ENCODE data around the gene KXD1.
A peak's percentile ranks its signal among the peaks of the same experiment; 100 is the strongest.
"Not testable (repeated sequence)": the region's sequence is repeated elsewhere in the genome, so short reads cannot be mapped to it uniquely, and the experiment has no call there.

KXD1 gene

DNA sequence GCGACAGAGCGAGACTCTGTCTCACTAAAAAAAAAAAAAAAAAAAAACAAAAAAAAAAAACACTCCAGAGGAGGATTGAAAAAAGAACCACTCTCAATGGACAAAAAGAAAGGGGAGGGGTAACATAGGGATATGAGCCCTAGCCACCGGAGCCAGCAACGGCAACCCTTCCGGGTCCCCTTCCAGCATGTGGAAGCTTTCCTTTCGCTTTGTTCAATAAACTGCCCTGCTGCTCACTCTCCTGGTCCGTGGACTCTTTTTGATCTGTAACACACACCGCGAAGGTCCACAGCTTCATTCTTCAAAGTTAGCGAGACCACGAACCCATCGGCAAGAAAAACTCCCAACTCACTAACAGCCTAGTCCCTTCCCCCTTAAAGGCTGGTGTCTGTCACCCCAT is 29.9 kb downstream of the KXD1 start:
- no peak for DNase-seq

DNA sequence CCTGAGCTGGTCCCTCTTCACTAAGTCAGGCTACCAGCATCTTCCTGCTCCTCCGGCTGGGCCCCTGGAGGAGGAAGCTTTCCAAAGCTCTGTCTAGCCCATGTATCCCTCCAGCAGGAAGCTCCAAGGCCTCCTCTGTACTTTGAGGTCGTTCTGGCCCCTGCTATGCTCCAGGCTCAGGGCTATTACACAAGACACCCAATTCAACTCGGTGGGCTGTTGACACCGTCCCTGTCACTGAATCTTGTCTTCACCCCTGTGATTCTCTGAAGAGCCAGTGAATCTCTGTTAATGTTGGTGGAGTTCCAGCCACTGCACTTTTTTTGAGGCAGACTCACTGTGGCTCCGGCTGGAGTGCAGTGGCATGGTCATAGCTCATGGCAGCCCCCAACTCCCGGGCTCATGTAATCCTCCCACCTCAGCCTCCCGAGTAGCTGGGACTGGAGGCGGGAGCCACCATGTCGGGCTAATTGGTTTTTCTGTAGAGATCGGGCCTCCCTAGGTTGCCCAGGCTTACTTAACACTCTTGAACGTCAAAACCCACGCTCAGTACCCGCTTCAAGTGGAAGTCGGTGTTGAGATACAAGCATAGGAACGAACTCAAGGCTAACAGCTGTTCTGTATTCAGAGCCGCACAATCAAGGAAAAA is 30.4 kb downstream of the KXD1 start:
- no peak for DNase-seq

DNA sequence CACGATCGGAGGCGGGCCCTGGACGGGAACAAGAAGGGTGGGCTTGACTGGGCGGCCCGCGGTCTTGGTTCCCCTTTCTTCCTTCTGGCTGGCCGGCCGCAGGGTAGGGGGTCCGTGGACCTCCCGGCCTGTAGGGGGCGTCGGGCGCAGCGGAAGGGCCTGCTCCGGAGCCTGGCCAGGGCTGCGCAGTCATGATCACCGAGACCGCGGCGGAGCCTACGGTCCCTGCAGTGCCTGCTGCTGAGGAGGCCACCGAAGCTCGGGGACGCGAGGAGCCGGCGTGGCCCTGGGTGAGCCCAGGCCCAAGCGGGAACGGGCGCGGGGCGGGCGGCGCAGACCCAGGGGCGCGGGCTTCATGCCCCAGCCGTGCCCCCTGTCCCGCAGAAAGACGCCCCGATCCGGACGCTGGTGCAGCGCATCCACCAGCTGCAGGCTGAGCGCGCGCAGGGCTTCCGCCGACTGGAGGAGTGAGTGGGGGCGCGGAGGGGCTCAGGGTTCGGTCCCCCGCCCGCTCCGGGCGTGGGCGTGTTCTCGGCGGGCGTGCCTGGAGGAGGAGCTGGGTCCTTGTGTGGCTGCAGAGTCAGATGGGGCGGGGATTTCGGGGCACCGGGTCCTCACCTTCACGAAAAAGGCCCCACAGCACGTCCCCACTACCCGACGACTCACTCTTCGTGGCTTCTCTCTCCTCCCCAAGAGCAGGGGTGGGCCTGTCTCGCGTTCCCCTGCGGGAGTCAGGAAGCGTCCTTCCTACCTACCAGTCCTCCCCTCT is 31.1 kb downstream of the KXD1 start, which contains the start of gene REX1BD:
TSS of gene REX1BD (plus strand) at position 188 of the 769 bp plus-strand sequence. CDS start at position 192, 4 bp downstream.
- peak; percentile 94 for DNase-seq

DNA sequence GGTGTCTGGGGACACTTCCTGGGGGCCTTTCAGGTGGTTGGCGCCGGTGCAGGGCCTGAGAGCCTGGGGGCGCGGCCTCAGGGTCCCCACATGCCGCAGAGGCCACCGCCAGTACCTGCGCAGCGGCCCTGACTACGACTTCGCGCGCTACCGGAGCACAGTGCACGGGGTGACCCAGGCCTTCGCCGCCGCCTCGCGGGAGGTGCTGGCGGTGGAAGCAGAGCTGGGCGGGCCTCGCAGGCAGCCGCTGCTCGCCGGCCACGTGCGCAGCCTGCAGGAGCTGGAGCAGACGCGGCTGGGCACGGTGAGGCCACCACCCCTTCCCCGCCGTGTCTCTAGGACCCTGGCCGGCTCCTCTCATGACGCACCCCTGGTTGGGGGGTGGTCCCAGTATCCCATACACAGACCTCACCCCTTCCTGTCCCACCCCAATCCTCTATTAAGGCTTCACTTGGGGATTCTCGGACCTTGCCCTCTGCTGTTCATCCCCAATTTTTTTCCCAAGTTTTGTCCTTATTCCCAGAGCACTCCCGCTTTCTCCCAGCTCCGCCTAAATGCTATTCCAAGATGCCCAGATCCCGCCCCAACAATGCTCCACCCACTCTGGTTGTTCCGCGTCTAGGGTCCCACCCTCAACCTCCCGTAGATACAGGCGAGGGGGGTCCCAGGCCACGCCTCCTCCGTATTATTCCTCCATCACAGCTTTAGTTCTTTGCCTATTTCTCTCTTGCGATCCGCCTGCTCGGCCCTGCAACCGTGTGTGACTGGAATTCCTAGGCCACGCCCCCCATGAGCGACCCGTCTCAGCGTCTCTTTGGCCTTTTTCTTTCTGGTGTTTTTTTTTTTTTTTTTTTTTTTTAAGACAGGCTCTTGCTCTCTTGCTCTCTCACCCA is 32.0 kb downstream of the KXD1 start:
- DNase-seq: peak; percentile 85

DNA sequence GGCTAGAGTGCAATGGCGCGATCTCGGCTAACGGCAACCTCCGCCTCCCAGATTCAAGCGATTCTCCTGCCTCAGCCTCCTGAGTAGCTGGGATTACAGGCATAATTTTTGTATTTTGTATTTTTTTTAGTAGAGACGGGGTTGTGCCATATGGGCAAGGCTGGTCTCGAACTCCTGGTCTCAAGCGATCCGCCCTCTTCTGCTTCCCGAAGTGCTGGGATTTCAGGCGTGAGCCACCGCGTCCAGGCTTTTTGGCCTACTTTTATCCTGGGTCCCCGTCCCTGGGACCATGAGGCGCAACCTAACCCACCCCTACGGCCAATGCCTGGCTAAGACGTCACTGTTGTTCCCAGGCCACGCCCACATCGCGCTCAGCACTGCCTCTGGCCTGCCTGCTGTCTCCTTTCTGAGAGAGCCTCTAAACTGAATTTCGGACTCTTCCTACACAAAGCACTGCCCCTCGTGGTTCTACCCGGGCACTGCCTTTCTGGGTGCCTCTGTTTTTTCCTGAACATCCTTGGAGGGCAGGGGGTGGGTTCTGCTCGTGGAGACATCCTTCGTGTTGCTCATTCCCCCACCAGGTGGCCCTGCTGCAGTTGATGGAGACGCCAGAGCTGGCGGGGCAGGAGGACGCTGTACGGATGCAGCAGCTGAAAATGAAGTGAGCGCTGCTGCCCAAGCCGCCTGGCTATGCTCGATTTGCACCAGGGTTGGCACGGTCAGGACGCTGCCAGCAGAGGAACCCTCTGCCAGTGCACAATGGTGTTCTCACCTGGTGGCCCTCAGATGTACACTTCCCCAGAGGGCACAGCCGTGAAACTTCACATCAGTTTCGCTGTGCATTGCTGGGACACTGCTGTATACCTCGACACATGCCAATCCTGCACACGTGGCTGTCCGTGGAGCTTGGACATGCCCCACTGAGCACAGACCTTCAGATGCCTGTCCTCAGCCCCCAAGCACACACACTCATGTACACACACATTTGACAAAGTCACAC is 32.9 kb downstream of the KXD1 start:
- no peak for DNase-seq

DNA sequence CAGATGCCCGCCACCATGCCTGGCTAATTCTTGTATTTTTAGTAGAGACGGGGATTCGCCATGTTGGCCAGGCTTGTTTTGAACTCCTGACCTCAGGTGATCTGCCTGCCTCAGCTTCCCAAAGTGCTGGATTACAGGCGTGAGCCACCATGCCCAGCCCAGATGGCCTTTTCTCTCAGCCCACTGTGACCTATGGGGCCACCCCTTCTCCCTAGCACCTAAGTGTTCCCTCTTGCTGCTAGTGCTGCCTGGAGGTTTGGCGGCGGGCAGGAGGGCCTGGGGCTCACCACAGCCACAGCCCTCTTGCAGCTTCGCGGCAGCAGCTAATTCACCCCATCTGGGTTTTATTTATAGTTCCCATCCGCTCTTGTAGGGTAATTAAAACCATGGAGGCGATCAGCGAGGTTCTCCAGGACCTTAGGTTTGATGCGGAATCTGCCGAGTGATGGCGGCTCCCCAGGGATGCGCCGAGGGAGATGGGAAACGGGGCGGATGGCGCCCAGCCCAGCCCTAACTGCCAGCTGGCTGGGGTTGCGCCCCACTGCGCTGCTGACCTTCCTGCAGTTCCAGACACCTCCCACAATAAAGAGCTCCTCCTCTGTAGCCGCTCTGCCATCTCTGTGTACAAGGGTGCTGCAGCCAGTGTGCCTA is 34.2 kb downstream of the KXD1 start:
- no peak for DNase-seq

DNA sequence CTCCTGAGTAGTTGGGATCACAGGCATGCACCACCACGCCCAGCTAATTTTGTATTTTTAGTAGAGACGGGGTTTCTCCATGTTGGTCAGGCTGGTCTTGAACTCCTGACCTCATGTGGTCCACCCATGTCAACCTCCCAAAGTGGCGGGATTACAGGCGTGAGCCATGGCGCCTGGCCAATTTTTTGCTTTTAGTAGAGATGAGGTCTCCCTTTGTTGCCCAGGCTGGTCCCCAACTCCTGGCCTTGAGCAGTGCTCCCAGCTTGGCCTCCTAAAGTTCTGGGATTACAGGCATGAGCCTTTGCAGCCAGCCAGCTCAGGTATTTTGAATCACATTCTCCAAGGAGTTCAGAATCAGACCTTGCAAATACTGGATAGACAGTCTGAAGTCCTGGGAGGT is 35.1 kb downstream of the KXD1 start:
- peak; percentile 47 for DNase-seq

DNA sequence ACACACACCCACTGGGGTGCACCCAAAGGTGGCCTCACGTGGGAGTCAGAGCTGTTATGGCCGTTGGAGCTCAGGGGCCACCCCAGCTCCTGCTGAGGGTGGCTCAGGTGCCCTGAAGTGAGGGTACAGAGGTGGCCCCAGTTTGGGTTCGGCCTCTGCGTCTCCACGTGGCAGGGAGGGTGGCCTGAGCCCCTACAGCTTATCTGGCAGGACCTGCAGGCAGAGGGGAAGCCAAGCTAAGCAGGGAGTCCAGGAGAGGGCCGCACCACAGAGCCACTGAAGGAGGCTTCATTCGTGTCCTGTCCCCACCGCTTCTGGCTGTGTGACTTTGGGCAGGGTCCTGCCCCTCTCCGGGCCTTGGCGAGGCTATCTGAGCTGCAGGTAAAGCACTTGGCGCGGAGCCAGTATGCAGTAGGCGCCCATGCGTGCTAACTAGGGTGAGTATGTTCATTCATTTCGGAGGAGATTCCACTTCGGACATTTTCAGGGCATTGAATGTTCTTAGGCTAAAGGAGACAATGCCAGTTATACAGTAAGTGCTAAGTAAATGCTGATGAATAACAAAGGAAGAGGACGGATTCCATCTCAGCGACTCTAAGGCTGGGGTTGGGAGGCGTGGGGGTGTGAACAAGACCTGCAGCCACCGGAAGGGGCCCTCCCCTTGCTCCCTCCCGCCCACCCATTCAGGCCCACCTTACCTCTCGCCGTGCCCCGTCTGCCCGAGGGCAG is 35.9 kb downstream of the KXD1 start:
- DNase-seq: no peak

DNA sequence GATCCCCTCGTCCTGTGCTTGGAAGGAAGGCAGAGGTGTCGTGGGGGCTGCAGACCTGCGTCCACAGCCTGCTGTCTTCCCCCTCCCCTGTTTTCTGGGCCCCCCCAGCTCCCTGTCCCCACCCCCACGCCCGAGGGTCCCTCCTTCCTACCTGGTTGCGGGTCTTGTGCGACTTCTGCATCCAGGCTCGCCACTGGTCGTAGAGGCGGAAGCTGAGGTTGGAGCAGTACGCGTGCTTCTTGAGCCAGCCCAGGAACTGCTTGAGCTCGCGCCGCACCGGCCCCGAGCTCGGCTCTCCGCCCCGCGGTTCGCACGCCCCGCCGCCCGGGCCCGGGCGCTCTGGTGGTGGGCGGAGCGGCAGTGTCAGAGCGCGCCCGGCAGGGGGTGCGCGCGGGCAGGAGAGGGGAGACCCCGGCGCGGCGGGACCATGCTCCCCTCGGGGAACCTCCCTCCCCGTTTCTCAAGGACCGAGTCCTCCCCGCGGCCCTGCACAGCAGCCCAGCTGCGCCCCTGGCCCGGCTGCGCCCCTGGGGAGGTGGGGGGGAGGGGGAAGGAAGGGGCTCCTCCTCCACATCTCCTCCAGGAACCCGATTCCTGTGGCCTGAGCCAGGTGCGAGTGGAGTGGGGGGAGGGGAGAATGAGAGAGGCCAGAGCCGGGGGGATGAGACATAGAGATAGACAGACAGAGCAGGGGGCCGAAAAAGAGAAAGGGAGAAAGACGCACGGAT is 36.6 kb downstream of the KXD1 start:
- peak; percentile 91 for DNase-seq

DNA sequence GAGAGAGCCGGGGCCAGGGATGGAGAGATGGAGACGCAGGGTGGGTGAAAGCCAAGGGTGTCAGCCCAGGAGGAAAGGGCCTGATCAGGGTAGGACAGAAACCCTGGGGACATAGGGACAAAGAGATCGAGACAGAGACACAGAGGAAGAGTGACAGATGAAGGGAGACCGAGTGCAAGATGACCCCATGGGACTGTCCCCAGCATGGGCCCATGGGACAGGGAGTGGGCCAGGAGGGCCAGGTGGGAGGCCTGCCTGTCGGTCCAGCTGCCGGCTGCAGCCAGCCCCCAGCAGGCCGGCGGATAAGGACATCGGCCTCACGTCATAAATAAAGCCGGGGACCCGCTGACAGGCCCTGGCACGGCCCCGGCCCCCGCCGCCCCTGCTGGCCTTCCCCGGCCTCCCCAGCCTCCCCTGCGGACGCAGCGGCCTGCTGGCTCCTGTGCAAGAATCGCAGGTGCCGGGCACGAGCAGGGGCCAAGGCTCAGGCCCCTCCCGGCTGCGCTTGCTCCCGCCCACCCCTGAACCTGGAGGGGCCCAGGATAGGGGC is 37.2 kb downstream of the KXD1 start:
- DNase-seq: no peak

DNA sequence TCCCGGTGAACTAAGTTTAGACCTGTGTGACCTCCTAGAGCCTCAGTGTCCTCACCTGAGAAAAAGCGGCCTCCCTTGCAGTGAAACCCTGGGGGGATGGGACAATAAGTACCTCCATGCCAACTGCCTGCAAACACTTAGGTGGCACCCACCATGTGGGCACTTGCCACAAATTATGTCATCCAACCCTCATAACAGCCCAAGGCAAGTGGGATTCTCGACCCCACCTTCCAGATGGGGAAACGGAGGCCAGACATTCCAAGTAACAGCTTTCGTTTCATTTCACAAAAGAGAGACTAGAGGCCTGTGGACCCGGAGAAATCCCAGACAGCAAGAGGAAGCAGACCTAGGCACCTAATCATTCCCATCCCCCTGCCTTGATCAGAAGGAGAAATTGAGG is 37.8 kb downstream of the KXD1 start:
- DNase-seq: no peak

DNA sequence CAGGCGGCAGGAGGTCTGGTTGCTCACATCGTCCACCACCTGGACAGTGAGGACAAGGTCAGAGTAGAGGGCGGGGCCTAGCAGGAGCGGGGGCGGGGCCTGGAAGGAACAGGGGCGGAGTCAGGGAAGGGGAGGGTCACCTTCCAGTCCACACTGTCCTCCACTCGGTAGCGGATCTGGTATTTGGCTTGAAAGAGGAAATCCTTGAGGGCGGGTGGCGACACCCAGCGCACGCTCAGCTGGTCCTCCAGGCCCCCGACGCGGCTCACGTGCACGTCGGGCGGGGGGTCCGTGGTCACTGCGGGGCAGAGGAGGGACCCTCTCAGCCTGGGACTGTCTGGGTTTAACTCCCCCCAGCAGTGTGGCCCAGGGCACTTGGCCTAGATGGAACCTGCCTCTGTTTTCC is 39.1 kb downstream of the KXD1 start:
- DNase-seq: no peak

DNA sequence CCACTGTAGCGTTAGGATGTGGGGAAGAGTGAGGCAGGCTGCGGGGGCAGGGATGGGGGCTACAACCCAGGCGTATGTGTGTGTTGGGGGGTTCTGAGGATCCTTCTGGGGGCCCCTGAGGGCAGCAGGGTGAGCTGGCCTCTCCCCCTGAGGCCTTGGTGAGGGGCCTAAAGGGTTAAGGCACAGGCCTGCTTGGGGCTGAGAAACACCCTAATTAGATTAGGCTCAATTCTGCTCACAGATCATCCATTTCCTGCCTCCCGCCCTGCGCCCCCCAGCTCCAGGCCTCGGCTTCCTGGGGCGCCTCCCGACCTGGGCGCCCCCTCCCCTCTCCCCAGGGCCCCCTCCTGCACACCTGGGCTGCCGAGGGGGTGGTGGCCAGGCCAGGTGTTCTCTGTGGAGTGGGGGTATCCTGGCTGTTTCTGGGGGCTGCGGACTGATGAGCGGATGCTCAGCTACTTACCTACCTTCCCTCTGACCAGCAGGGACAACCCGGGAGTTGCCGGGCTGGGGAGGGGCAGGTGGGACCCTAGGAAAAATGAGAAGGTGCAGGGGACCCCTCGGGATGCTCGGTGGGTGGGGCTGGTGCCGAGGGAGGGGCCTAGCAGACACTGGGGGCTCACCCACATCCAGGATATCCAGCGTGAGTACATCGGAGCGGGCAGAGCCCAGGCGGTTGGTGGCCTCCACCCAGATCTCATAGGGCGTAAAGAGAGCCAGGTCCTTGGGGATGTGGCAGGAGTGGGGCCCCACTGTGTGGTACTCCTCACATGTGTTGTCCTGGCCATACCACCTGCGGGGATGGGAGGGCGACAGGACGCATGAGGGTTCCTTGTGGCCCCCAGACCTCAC is 40.4 kb downstream of the KXD1 start:
- DNase-seq: no peak

DNA sequence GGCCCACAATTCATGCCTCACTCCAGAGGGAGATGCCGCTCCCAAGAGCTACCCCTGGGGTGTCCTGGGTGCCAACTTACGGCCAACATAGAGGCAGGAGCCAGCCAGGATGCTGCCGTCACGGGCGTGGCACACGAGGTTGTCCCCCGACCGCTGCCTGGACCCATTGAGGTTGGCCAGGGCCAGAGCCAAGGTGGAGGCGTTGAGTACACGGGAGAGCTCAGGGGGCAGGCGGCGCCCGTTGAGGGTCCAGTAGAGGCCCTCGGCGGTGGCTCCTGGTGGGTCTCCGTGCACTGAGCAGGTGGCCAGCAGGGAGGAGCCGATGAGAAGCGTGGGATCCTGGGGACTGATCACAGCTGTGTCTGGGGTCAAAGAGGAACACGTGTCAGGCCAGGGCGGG is 41.8 kb downstream of the KXD1 start:
- no peak for DNase-seq

DNA sequence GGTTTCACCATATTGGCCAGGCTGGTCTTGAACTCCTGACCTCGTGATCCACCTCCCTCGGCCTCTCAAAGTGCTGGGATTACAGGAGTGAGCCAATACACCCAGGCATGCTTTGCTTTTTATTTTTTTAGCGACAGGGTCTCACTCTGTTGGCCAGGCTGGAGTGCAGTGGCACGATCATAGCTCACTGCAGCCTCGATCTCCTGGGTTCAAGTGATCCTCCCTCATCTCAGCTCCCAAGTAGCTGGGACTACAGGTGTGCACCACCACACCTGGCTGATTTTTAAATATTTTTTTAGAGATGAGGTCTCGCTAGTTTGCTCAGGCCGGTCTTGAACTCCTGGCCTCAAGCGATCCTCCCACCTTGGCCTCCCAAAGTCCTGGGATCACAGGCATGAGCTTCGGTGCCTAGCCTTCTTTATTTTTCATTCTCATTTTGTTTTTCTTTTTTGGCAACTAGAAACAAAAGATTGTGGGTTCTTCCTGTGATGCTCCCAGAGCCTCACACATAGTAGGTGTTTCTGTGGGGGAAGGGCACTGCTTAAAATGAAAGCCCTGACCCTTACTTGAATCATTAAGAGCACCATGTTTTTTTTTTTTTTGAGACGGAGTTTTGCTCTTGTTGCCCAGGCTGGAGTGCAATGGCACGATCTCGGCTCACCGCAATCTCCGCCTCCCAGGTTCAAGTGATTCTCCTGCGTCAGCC is 43.2 kb downstream of the KXD1 start:
- not testable (repeated sequence) for DNase-seq

DNA sequence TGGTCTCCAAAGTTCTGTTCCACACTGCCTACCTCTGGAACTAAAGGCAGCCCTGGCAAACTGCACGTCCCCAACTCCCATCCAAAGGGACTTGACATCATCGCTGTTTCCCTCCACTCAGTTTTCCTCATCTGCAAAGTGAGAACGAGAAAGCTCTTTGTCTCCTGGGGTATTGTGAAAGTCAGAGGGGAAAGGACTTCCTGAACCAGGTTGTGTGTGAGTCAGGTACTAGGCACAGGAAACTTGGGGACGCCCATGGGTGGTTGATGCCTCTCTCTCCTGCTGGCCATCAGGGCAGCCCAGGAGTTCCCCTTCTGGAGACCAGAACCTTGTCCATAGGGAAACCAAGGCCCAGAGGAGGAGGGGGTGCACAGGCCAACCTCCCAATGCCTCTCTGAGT is 44.2 kb downstream of the KXD1 start:
- no peak for DNase-seq

DNA sequence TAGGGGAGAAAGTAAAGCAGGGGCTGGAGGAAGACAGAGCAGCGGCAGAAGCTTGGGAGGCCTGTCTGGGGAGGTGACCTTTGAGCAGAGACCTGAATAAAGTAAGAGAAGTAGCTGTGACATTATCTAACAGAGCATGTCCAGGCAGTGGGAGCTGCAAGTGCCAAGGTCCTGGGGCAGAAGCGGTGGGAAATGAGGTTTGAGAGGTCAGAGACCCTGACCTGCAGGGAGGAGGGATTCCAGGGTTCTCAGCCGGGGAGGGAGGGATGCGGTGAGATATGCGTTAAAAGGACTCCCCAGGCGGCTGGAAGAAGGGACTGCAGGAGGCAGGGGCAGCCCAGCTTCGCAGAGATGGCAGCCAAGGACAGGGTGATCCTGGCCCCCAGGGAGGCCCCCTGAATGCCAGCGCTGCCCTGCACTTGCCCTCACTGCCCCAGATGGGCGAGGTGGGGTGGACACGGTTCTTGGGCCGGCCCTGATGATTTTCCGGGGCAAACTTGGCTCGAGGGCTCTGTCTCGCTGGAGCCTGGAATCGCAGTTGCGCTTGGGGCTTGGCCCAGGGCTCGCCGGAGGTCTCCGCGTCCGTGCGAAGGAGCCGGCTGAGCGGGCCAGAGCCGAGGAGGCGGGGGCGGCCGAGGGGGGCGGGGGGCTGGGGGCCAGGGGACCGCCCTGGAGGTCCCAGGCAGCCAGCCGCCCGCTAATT is 45.7 kb downstream of the KXD1 start:
- DNase-seq: peak; percentile 54

All from activated CD8-positive, alpha-beta memory T cell treated with anti-CD3 and anti-CD28 coated beads, Interleukin-2, amount 50 U/mL, for 48 hours (primary cell).